Measurements from ENCODE around the gene NEK4.
A peak's percentile ranks its signal among the peaks of the same experiment; 100 is the strongest.
"Not testable (repeated sequence)": the region's sequence is repeated elsewhere in the genome, so short reads cannot be mapped to it uniquely, and the experiment has no call there.

Gene NEK4

DNA sequence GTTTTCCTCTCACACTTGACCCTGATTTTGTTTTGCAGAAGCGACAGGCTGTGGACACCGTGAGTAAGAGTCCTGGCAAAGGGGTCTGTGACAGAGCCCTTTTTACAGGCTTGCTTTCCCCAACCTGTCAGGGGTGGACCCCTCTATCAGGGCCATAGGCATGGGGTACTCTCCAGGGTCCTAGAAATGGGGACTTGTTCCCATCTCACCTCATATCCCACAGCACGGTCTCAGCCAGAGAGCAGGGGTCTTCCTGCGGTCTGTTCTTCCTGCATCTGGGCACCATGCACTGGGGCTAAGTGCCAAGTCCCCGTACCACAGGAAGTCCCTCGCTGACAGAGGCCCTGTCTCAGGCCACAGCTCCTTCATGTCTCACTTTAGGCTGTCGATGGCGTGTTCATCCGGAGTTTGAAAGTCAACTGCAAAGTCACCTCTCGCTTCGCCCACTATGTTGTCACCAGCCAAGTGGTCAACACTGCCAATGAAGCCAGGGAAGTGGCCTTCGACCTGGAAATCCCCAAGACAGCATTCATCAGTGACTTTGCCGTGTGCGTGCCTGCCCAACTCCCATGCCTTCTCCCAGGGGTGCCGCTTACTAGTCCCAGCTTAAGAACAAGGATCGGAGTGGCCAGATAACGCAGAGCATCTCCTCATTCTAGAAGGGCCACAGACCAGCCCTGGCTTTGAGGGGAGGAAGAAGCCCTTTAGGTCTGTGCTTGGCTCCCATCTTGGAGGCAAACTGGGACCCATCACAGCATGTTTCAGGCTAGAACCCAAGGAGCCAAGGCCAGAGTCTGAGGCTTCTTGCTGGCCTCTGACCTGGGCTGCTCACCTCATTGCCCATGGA lies 7.4 kb upstream of the NEK4 start:
- DNase-seq (ENCODE audit: low spot score) = no peak

DNA sequence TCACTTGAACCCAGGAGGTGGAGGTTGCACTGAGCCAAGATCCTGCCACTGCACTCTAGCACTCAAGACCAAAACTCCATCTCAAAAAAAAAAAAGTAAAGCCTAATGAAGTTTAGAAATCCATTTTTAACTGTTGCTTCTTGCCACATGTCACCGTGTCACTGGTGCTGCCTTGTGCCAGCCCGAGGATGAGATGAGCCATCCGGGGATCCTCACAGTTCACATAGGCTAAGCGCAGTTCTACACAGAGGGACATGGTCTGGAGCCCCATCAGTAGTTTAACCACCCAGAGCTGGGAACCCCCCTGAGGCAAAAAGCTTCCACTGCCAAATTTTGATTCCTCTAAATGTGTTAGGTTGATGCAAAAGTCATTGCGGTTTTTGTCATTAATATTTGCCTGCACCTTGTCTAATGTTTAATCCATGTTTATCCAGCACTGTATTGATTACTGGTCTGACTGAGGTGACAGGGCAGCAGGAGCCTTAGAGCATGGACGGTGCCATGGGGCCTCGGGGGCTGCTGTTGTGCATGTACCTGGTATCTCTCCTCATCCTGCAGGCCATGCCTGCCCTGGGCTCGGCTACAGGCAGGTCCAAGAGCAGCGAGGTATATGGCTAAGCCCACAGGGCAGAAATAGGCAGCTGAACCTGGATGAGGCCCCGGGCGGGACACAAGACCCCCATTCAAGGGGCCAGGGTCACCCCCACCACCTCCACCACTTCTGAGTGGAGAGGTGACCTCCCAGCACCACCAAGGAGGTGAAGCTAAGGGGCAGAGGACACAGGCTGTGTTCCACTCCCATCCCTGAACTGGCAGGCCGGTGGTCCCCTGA lies 6.6 kb upstream of the NEK4 start, which contains the start of gene ITIH1:
Gene ITIH1, plus strand, starts transcription at position 473 of the 832 bp plus-strand sequence. Its CDS starts 17 bp downstream, at position 490.
- DNase-seq (ENCODE audit: low spot score) = no peak

DNA sequence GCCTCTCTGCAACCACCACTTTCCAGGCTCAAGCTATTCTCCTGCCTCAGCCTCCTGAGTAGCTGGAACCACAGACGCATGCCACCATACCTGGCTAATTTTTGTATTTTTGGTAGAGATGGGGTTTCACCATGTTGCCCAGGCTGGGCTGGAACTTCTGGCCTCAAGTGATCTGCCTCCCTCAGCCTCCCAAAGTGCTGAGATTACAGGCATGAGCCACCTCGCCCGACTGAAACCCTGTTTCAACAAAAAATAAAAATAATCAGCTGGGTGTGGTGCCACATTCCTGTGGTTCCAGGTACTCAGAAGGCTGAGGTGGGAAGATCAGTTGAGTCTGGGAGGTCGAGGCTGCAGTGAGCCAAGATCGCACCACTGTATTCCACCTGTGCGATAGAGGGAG lies 5.7 kb upstream of the NEK4 start:
- not testable (repeated sequence) for DNase-seq (ENCODE audit: low spot score)

- no peak for DNase-seq (ENCODE audit: low spot score)
These were observed 5.1 kb upstream of the NEK4 start for GRCh38 chr3:52775877-52776276.

DNA sequence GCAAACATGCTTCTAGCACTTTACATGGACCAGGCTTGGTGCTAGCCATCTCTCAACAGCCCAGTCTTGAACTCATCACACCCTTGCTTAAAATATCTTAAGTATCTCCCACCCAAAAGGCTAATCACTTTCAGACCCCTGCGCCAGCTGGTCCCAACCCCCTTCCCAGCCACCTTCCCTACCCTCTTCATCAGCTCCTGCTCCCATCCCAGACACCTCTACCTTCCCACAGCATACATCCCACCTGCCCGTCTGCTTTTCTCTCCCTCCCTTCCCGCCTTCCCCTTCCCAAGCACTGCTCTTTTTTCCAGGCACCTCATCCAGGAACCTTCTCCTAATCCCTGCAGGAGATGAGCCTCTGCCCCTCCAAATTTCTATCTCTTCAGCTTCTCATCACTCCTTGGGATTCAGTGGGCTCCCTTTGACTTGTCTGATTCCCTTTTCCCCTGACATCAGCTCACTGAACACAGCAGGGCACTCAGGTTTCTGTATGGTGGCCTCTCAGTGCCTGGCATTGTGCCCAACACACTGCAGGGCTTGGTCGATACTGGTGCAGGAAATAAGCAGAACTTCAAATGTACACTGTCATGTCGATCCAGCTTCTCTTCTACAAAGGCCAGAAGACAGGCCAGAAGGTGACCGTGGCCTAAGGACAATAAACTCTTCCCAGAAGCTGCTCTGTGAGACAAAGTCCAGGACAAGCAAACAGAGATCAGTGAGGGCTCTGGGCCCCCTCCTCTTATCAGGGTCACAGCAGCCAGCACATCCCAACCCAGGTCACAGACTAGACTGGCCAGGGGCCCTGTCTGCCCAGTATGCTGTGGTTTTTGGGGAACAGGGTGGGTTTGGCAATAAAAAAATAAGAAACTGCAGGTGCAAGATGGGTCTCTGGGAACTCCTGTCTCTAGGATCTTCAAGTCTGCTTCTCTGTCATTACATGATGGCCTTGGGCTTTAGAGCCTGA lies 4.4 kb upstream of the NEK4 start:
- DNase-seq (ENCODE audit: low spot score) = peak; percentile 42

DNA sequence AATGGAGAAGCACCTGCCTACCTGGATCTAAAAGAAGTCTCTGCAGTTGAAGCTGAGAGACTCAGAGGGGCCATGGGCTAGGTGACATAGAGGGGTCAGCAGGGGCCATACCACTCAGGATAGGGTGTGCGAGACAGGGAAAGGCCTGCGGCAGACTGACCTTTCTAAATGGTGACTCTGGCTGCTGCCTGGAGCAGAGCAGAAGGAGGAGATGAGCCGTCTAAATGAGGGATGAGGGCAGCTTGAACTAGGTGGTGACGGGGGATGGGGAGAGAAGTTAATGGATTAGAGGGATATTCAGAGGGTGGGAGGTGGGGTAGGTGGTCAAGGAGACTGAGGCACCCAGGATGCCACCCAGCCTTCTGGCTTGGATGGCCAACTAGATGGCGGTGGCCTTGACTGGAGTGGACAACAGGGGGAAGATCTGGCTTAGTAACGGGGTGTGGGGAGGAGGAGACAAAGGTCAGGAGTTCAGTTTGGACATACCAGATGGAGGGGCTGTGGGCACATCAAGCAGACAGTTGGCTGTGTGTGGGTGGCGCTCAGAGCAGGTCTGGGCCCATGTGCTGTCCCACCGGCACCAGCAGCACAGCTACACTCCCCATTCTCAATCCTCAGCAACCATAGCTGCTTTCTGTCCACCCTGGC lies 3.5 kb upstream of the NEK4 start:
- no peak for DNase-seq (ENCODE audit: low spot score)

DNA sequence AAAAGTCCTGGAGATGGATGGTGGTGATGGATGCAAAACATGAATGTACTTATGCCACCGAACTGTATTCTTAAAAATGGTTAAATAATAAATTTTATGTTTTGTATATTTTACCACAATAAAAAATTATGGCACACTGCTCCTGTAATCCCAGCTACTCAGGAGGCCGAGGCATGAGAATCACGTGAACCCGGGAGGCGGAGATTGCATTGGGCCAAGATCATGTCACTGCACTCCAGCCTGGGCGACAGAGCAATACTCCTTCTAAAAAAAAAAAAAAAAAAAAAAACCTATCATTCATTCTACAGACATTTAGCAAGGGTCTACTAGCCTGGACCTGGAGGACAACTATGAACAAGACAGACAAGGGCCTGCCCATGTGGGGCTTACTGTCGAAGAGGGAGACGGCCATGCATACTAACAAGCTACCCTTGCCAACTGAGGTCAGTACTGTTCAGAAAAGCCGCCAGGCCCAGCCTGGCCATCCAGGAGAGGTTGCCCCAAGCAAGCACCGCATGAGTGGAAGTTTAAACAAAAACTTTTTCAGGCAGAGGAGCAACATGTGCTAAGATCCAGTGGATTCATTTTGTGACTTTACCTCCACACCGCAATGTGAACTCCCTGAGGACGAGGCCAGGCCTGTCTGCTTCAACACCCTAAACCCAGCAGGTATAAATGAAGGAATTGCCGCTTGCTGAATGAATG lies 2.8 kb upstream of the NEK4 start:
- DNase-seq (ENCODE audit: low spot score) = no peak

- DNase-seq (ENCODE audit: low spot score) = no peak
These were observed 962 bp upstream of the NEK4 start for GRCh38 chr3:52771702-52772101.

- no peak for DNase-seq (ENCODE audit: low spot score)
These were observed 568 bp upstream of the NEK4 start for GRCh38 chr3:52771334-52771681.

GRCh38 chr3:52769786-52770455 lies 819 bp downstream of the NEK4 start:
- DNase-seq (ENCODE audit: low spot score) = peak; percentile 10

- DNase-seq (ENCODE audit: low spot score) = peak; percentile 44
These were observed 7.3 kb downstream of the NEK4 start for GRCh38 chr3:52763466-52763865.

DNA sequence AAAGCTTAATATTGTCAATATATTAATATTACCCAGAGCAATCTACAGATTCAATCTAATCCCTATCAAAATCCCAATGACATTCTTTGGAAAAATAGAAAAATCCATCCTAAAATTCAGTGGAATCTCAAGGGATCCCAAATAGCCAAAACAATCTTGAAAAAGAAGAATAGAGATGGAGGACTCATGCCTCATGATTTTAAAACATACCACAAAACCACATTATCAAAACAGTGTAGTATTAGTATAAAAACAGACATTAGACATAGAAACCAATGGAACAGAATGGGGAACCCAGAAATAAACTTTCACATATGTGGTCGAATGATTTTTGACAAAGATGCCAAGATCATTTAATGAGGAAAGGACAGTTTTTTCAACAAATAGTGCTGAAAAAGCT lies 14.6 kb downstream of the NEK4 start:
- DNase-seq (ENCODE audit: low spot score) = no peak

DNA sequence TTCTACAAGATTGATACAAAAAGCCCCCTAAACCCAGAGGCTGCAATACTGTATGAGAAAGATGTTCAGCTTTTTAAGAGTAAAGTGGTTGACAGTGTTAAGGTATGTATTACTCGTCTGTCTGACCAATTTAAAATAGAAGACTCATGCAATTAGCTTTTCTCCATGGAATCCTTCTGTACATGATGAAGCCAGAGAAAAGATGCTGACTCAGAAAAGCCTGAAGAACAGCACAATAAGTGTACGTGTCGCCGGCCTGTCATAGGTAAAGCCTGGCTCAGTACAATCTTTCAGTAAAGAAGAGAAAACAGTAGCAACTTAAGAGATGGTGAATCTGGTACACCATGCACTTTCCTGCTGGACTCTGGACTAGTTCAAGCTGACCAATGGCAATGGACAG lies 16.4 kb downstream of the NEK4 start:
- DNase-seq (ENCODE audit: low spot score) = no peak

DNA sequence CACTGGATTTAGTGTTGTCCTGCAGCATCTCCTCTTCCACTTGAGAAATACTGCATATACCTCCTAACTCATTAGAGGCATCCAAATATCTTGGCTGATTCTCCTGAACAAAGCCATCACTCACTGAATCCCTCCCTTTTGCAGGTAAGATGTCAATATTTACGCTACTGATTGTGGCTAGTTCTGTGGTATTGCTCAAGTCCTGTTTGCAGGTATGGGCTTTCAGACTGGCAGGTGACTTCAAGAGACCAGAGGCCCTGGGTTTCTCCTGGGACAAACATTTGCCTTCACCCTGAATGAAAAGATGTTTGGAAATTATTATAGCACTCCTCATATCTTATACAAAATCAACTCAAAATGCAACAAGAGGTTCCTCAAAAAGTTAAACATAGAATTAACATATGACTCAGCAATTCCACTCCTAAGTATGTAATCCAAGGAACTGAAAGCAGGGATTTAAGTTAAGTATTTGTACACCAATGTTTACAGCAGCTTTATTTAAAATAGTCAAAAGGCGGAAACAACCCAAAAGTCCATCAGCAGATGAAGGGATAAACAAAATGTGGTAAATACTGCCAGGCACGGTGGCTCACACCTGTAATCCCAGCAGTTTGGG lies 18.6 kb downstream of the NEK4 start:
- DNase-seq (ENCODE audit: low spot score) = no peak

- DNase-seq (ENCODE audit: low spot score) = no peak
These were observed 27.0 kb downstream of the NEK4 start for GRCh38 chr3:52743721-52744120.

GRCh38 chr3:52743152-52743551 lies 27.6 kb downstream of the NEK4 start:
- DNase-seq (ENCODE audit: low spot score) = no peak

DNA sequence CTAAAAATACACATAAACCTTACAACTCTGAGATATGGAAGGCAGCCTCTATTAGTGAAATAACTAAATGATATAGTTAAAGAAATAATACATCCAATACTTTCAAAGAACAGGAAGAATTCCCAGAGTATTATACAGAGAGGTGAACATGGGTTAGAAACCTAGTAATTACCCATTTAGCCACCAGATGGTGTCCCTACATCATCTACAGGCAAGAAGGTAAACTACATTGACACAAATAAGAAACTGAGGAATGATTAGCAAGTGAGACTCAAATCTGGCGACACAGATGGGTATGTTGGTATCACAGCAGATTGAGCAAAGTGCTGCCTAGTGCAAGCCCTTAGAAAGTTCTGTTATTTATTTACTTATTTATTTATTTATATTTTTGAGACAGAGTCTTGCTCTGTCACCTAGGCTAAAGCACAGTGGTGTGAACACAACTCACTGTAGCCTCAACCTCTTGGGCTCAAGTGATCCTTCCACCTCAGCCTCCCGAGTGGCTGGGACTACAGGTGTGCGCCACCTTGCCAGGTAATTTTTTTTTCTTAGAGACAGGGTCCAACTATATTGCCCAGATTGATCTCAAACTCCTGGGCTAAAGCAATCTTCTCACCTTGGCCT lies 28.2 kb downstream of the NEK4 start:
- DNase-seq (ENCODE audit: low spot score) = peak; percentile 61

- DNase-seq (ENCODE audit: low spot score) = no peak
These were observed 31.0 kb downstream of the NEK4 start for GRCh38 chr3:52739730-52740129.

GRCh38 chr3:52733256-52733891 lies 37.4 kb downstream of the NEK4 start:
- DNase-seq (ENCODE audit: low spot score) = no peak
